HCT116 (cell line): Measurements from ENCODE around the gene CENPP. TPM values are rescaled to one million over a fixed set of nuclear protein-coding genes. Genes with fewer than 3 reads are reported as not detected.

ENCODE experiments used
- ATAC-seq: fragments of 200-7000 bp; cut with Tn5 transposase; 2 replicates; pipeline ENCODE4 v1.9.1; 2020; ENCODE audit warnings: mild to moderate bottlenecking, moderate library complexity
- BruUV-seq: library from RNA; stranded (reverse); fragments of 400-500 nt; replicated peaks from 2 replicates; lab custom pipeline; 2021; lab: Mats Ljungman, UMichigan
- CTCF ChIA-PET: fragments of 300-600 bp; sonication (Branson Sonifier 250); formaldehyde crosslinking; loops from one replicate; lab custom pipeline; 2021; ENCODE audit warnings: antibody characterized with exemption; lab: Charles Lee
- POLR2A ChIA-PET: fragments of 300-600, 350-600 bp; sonication (Branson Sonifier 250); formaldehyde crosslinking; loops from one replicate; lab custom pipeline; 2021; ENCODE audit warnings: antibody characterized with exemption; lab: Charles Lee
- RAD21 ChIA-PET, 2 experiments: fragments of 300-600 bp; sonication (Branson Sonifier 250); formaldehyde crosslinking; loops; one replicate each; lab custom pipeline; 2023; ENCODE audit warnings: low total read pairs in 2 of 2; ENCODE audit not compliant: uncharacterized antibody in 2 of 2, unreplicated experiment in 2 of 2, low non-redundant PET in 1 of 2; lab: Charles Lee
- DNase-seq: peaks from one replicate; pipeline ENCODE4 v3.0.0-alpha.2; 2010; ENCODE audit warnings: low read depth, low spot score
- H2AFZ ChIP-seq: fragments of 200-600 bp; shearing (Covaris generic), sonication (generic); 2 replicates; pipeline ENCODE4 v1.6.1; 2017; ENCODE audit warnings: low read depth, mixed run types, mixed read lengths, antibody characterized with exemption, low read length; ENCODE audit not compliant: poor library complexity, severe bottlenecking
- H3K27ac ChIP-seq: 2 replicates; pipeline ENCODE4 v1.5.1; 2012; ENCODE audit warnings: low read depth, low read length
- H3K27me3 ChIP-seq: fragments of 200-600 bp; sonication (generic); 2 replicates; pipeline ENCODE4 v1.6.1; 2016; ENCODE audit warnings: mixed run types, low read length, mixed read lengths; ENCODE audit not compliant: insufficient read depth
- H3K36me3 ChIP-seq, 2 experiments: fragments of 200-500 bp in 1 of 2; fragments of 200-600 bp in 1 of 2; sonication (Bioruptor generic) in 1 of 2; sonication (generic) in 1 of 2; 2 replicates each; pipeline versions ENCODE4 v1.5.1 to v1.6.1; 2014 to 2016; ENCODE audit warnings: low read length in 2 of 2, inconsistent platforms in 1 of 2, mixed read lengths in 1 of 2, mixed run types in 1 of 2; ENCODE audit not compliant: insufficient read depth in 2 of 2, control insufficient read depth in 1 of 2
- H3K4me1 ChIP-seq, 2 experiments: fragments of 200-600 bp in 1 of 2; sonication (generic) in 1 of 2; 2 replicates each; pipeline versions ENCODE4 v1.5.1 to v1.6.1; 2012 to 2017; ENCODE audit warnings: low read length in 2 of 2, inconsistent platforms in 1 of 2, mild to moderate bottlenecking in 1 of 2, mixed read lengths in 1 of 2, mixed run types in 1 of 2, moderate library complexity in 1 of 2; ENCODE audit not compliant: insufficient read depth in 2 of 2, control insufficient read depth in 1 of 2
- H3K4me2 ChIP-seq: fragments of 200-600 bp; sonication (generic); 2 replicates; pipeline ENCODE4 v1.6.1; 2017; ENCODE audit warnings: mixed run types, low read length, mixed read lengths
- H3K4me3 ChIP-seq, 2 experiments: fragments of 200-600 bp in 1 of 2; sonication (generic) in 1 of 2; replicated peaks in 1 of 2; 2 replicates each; pipeline ENCODE4 v1.5.1; 2011 to 2016; ENCODE audit warnings: low read length in 2 of 2, control low read depth in 1 of 2, low read depth in 1 of 2, mild to moderate bottlenecking in 1 of 2, mixed read lengths in 1 of 2, mixed run types in 1 of 2
- H3K79me2 ChIP-seq: fragments of 200-600 bp; sonication (generic); 2 replicates; pipeline ENCODE4 v1.6.1; 2017; ENCODE audit warnings: mild to moderate bottlenecking, mixed run types, low read length, moderate library complexity, mixed read lengths; ENCODE audit not compliant: insufficient read depth
- H3K9ac ChIP-seq: fragments of 200-600 bp; sonication (generic); 2 replicates; pipeline ENCODE4 v1.6.1; 2016; ENCODE audit warnings: low read length, mixed read lengths
- H3K9me2 ChIP-seq: fragments of 200-600 bp; sonication (generic), shearing (Covaris generic); 2 replicates; pipeline ENCODE4 v1.6.1; 2017; ENCODE audit warnings: mixed run types, mild to moderate bottlenecking, moderate library complexity; ENCODE audit not compliant: insufficient read depth
- H3K9me3 ChIP-seq, 2 experiments: fragments of 200-500 bp in 1 of 2; fragments of 200-600 bp in 1 of 2; sonication (Bioruptor generic) in 1 of 2; sonication (generic) in 1 of 2; 2 replicates each; pipeline ENCODE4 v1.6.1; 2014 to 2017; ENCODE audit warnings: low read length in 2 of 2, mixed read lengths in 2 of 2, inconsistent platforms in 1 of 2, low read depth in 1 of 2, mild to moderate bottlenecking in 1 of 2, mixed run types in 1 of 2, moderate library complexity in 1 of 2; ENCODE audit not compliant: control insufficient read depth in 1 of 2, insufficient read depth in 1 of 2
- H4K20me1 ChIP-seq: fragments of 200-600 bp; sonication (generic), shearing (Covaris generic); 2 replicates; pipeline ENCODE4 v1.6.1; 2017; ENCODE audit warnings: mixed run types, mild to moderate bottlenecking, moderate library complexity; ENCODE audit not compliant: insufficient read depth
- CEBPB ChIP-seq: IDR thresholded peaks from 2 replicates; pipeline ENCODE4 v1.6.1; 2012; ENCODE audit warnings: low read depth
- EZH2 ChIP-seq: fragments of 200-600 bp; sonication (generic); IDR thresholded peaks from 2 replicates; pipeline ENCODE4 v1.6.1; 2017; ENCODE audit warnings: antibody characterized with exemption, mixed run types
- POLR2AphosphoS5 ChIP-seq: IDR thresholded peaks from 2 replicates; pipeline ENCODE4 v1.6.1; 2011; ENCODE audit warnings: mild to moderate bottlenecking, low read depth, low read length, moderate library complexity
- RAD21 ChIP-seq: IDR thresholded peaks from 2 replicates; pipeline ENCODE4 v1.6.1; 2012; ENCODE audit warnings: low read depth, mild to moderate bottlenecking
- SP1 ChIP-seq: IDR thresholded peaks from 2 replicates; pipeline ENCODE4 v1.6.1; 2012; ENCODE audit warnings: low read depth
- intact Hi-C: fragments of 100-400 bp; cut with micrococcal nuclease; formaldehyde crosslinking; loops from 2 replicates; pipeline ENCODE4 v1.10.0; 2022
- total RNA-seq: library from RNA; stranded (reverse); gene quantifications from one replicate; pipeline ENCODE4 v1.2.1, GENCODE V29; 2021; ENCODE audit not compliant: unreplicated experiment
- TF ChIP-seq, protein P1 (sequence below): IDR thresholded peaks from 2 replicates; pipeline ENCODE4 v1.6.1; 2012; ENCODE audit warnings: low read depth
- TF ChIP-seq, protein P2 (sequence below): IDR thresholded peaks from 2 replicates; pipeline ENCODE4 v1.6.1; 2012

Gene CENPP
- total RNA-seq, 1 experiment from 2014 or later, result 7.0 TPM

DNA sequence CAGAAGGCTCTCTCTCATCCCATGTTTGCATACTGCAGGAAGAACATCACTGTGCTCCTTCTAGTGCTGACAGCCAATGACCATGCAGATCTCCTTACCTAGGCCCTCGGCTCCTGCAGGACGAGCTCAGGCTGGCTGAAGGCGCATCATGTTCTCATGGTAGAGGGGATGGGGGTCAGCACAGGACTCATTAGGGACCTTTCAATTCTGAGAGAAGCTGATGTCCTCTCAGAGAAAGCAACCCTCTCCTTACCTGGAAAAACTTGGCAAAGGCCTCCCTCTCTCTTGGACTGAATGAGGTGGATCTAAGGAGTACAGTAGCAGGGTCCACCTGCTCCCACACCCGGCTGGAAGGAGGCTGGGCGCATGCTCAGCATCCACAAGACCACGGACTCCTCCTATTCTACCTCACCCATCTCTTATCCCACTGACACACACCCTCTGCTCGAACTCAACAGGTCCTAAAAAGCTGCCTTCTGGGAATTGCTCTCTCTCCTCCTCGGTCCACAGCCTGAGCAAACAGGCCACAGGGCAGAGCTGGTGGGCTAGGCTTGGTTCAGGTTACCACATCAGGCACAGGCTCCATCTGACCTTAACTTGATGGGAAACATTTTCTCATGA, 341.3 kb downstream of the CENPP start:
- BruUV-seq, result no TSS peak
- POLR2A ChIA-PET, result no interaction called here

More for the DNA sequence above, 341.3 kb downstream of the CENPP start:
- H3K36me3 ChIP-seq, result peaks cover 3 to 10% of the 10 kb centered on the region in 2 experiments; a peak in 1 of 4 replicates
- H3K4me3 ChIP-seq, result no peak overlapping the region
- no peak overlapping the region for H3K4me2 ChIP-seq
- H3K9ac ChIP-seq, result no peak overlapping the region
- H3K4me1 ChIP-seq, result peaks cover 7 to 18% of the 10 kb centered on the region in 2 experiments; a peak in 3 of 4 replicates
- no peaks in the 10 kb centered on the region for H3K9me2 ChIP-seq
- no peak overlapping the region for H2AFZ ChIP-seq
- H3K27me3 ChIP-seq, result no peaks in the 10 kb centered on the region
- DNase-seq (no peak), ATAC-seq (no peak)
- H4K20me1 ChIP-seq, result no peaks in the 10 kb centered on the region
- peaks cover 88% of the 10 kb centered on the region for H3K79me2 ChIP-seq
- intact Hi-C loops, result no loop called here
- H3K27ac ChIP-seq, result no peak overlapping the region
- H3K9me3 ChIP-seq, result no peaks in the 10 kb centered on the region
- RAD21 ChIA-PET, result no interaction called here
- CTCF ChIA-PET, result no interaction called here
- TF ChIP-seq EZH2, result no peak
- TF ChIP-seq CEBPB, result no peak
- TF ChIP-seq POLR2AphosphoS5, result no peak
- TF ChIP-seq, protein P1, sequence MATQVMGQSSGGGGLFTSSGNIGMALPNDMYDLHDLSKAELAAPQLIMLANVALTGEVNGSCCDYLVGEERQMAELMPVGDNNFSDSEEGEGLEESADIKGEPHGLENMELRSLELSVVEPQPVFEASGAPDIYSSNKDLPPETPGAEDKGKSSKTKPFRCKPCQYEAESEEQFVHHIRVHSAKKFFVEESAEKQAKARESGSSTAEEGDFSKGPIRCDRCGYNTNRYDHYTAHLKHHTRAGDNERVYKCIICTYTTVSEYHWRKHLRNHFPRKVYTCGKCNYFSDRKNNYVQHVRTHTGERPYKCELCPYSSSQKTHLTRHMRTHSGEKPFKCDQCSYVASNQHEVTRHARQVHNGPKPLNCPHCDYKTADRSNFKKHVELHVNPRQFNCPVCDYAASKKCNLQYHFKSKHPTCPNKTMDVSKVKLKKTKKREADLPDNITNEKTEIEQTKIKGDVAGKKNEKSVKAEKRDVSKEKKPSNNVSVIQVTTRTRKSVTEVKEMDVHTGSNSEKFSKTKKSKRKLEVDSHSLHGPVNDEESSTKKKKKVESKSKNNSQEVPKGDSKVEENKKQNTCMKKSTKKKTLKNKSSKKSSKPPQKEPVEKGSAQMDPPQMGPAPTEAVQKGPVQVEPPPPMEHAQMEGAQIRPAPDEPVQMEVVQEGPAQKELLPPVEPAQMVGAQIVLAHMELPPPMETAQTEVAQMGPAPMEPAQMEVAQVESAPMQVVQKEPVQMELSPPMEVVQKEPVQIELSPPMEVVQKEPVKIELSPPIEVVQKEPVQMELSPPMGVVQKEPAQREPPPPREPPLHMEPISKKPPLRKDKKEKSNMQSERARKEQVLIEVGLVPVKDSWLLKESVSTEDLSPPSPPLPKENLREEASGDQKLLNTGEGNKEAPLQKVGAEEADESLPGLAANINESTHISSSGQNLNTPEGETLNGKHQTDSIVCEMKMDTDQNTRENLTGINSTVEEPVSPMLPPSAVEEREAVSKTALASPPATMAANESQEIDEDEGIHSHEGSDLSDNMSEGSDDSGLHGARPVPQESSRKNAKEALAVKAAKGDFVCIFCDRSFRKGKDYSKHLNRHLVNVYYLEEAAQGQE, result no peak
- TF ChIP-seq RAD21, result no peak
- TF ChIP-seq SP1, result no peak
- TF ChIP-seq, protein P2, sequence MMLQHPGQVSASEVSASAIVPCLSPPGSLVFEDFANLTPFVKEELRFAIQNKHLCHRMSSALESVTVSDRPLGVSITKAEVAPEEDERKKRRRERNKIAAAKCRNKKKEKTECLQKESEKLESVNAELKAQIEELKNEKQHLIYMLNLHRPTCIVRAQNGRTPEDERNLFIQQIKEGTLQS, result no peak
